ENCODE results near the gene TPGS2.
"Not testable (repeated sequence)": the region's sequence is repeated elsewhere in the genome, so short reads cannot be mapped to it uniquely, and the experiment has no call there.

The TPGS2 gene

DNA sequence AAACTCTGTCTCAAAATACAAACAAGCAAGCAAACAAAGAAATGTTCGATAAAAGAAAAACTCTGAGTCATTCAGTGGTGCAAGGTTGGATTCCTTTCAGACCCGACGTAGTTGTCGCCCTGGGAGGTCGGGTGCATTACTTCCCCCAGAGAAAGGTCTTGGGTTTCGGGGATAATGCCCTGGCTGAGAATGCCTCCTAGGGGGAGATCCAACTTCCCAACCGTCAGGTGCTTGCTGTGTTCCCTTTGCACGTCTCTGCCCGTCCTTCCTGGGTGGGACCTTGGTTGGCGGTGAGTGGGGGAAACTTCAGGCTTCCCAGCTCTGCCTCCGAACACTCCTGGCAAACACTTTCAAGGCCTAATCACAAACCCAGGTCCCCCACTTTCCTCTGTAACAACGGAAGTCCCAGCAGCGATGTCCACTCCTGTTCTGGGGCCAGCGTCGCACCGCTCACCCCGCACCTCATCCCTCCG, 609 bp downstream of the TPGS2 start:
- in situ Hi-C loops (cut with MboI; ENCODE audit: low pct_unique_long_range_greater_than_20kb, low sequenced_read_pairs): no loop called here

DNA sequence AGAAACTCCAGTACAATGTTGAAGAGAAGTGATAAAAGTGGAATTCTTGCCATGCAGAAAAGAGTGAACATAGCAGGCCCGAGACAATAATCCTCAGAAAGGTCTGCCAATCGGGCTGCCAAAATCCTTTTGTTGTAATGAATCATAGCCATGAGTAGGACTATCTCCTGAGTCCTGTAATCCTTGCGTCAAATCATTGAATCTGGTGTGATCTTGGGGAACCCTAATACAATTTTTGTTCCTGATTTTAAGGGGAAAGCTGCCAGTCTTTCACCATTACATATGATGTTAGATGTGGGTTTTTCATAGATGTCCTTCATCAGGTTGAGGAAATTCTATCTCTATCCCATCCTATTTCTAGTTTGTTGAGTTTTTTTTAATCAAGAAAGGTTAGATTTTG, 2.2 kb downstream of the TPGS2 start:
- in situ Hi-C loops (cut with MboI; ENCODE audit: low pct_unique_long_range_greater_than_20kb, low sequenced_read_pairs): no loop called here
- no peak for DNase-seq

More for the DNA sequence above, 609 bp downstream of the TPGS2 start:
- no peak for DNase-seq

GRCh38 chr18:36825526-36825925, 3.3 kb downstream of the TPGS2 start:
- in situ Hi-C loops (cut with MboI; ENCODE audit: low pct_unique_long_range_greater_than_20kb, low sequenced_read_pairs): no loop called here

DNA sequence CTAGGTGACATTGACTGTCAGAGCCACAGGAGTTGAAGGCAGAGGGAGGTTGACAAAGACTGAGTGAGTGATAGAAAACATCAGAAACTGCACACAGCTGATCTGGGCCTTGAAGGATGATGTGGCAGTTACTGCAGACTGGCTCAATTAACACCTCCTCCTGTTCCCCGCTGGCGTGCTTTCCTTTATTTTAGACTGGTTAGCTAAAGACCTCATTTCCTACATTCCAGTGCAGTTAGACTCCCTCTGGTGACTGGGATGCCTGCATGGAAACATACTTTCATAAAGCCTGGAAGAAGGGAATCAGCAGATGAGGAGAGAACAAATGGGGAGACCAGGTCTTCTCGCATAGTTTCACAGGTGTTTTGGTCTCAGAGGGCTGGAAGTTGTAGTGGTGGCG, 7.1 kb downstream of the TPGS2 start:
- DNase-seq: no peak
- in situ Hi-C loops (cut with MboI; ENCODE audit: low pct_unique_long_range_greater_than_20kb, low sequenced_read_pairs): no loop called here

More at GRCh38 chr18:36825526-36825925, 3.3 kb downstream of the TPGS2 start:
- no peak for DNase-seq

DNA sequence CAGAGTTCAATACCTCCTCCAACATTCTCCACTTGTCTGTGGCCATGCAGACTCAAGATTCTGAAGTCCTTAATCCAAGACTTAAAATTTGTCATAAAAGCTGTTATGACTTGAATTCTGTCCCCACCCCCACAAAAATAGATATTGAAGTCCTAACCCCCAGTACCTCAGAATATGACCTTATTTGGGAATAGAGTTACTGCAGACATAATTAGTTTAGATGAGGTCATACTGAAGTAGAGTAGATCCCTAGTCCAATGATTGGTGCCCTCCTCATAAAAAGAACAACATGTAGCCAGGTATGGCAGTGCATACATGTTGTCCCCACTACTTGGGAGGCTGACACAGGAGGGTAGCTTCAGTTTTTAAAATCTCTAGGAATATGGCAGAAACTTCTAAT, 9.2 kb downstream of the TPGS2 start:
- no peak for DNase-seq
- in situ Hi-C loops (cut with MboI; ENCODE audit: low pct_unique_long_range_greater_than_20kb, low sequenced_read_pairs): no loop called here

DNA sequence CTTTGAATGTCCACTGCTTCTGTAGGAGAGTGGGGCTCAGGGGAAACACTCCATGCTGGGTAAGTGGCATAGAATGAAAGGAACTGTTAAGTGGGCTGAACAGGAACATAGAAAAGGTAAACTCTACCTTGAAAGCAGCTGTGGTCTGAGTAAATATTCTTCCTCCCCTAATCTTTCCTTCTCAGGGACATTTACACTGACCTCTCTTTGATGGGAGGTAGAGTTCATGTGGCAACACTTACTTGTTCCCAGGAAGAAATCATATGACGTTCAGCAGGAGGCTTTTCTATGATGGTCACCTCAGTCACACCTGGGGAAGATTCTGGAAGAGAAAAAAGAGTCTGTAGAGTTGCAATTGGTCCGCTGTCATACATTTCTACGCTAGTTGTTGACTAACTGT, 10.2 kb downstream of the TPGS2 start:
- in situ Hi-C loops (cut with MboI; ENCODE audit: low pct_unique_long_range_greater_than_20kb, low sequenced_read_pairs): no loop called here
- DNase-seq: no peak

DNA sequence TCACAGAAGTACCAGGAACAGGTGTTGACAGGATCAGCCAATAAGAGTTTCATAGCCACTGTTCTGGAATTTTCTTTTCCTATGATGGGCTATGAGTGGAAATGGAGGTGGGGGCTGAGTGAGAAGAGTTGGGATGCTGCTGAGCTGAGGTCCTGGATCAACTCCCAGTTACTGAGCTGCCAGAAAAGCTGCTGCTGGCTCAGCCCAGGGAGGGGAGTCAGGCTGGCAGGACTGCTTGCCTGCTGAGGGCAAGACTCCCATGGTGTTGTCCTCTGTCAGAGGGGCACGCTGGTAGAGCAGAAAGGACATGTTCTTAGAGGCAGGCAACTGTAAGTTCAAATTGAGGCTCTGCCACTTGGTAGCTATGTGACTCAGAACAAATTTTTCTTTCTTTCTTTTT, 11.8 kb downstream of the TPGS2 start:
- no peak for DNase-seq
- in situ Hi-C loops (cut with MboI; ENCODE audit: low pct_unique_long_range_greater_than_20kb, low sequenced_read_pairs): no loop called here

- DNase-seq; in situ Hi-C loops (cut with MboI; ENCODE audit: low pct_unique_long_range_greater_than_20kb, low sequenced_read_pairs): not testable (repeated sequence)
Observed at GRCh38 chr18:36816096-36816495, 12.7 kb downstream of the TPGS2 start.

DNA sequence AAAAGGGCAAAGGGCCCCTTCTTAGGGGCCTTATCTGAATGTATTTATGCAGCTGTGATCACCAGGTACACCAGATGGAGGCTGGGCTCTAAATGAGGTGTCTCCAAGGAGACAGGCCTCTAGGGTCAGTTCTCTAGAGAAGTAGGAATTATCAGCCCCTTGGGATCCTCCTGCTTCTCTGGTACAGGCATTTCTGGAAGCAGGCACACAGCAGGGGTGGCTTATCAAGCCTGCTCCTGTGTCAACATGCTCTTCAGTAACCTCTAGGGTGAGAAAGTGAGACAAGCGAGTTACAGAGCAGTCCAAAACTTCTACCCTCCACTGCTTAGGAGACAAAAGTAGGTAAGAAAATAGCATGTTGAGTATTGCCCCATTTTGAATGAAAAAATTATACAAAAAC, 13.8 kb downstream of the TPGS2 start:
- in situ Hi-C loops (cut with MboI; ENCODE audit: low pct_unique_long_range_greater_than_20kb, low sequenced_read_pairs): no loop called here
- no peak for DNase-seq

DNA sequence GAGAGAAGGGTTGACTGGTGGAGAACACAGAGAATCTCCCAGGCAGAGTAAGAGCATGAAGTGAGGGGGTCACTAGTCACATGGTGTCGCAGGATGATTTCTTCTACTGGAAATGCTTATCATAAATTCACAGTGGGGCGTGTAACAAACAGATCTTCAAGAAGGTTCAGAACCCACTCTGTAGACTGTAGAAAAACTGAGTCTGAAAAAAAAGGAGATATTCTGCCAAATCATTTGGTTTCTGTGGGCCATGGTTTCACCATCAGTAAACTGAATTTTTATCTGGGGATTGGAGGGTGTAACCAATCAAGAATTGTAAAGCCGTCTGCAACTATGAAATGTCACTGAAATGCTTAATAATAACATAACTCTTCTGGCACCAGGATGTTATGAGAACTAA, 15.0 kb downstream of the TPGS2 start:
- no peak for DNase-seq
- in situ Hi-C loops (cut with MboI; ENCODE audit: low pct_unique_long_range_greater_than_20kb, low sequenced_read_pairs): no loop called here

DNA sequence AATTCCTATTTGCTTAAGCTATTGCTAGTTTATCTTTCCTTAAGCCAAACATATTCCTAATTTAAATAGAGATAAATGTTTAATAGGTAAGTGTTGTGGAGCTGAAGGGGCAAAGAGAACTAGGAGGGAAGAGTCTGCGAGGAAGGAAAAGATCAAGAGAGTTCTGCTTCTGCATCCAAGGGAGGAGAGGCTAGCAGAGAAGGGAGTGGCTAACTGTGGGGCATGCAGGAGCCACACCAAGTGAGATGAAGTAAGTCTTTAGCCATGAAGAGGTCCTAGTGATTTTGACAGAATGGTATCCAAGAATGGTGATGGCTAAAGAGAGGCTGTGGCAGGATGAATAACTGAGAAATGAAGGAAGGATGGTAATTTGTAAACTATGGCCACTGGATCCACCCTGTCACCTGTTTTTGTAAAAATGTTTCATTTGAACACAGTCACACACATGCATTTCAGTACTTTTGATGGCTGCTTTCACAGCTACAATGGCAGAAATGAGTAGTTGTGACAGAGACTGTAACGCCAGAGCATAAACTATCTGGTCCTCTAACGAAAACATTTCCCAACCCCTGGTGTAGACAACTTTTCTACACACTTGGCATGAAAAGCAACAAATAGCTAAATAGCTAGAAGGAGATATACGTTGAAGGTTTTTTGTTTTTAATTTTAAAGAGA, 15.6 kb downstream of the TPGS2 start:
- in situ Hi-C loops (cut with MboI; ENCODE audit: low pct_unique_long_range_greater_than_20kb, low sequenced_read_pairs): no loop called here
- no peak for DNase-seq

- no peak for DNase-seq
- in situ Hi-C loops (cut with MboI; ENCODE audit: low pct_unique_long_range_greater_than_20kb, low sequenced_read_pairs): no loop called here
Observed at GRCh38 chr18:36812678-36813077, 16.1 kb downstream of the TPGS2 start.

- in situ Hi-C loops (cut with MboI; ENCODE audit: low pct_unique_long_range_greater_than_20kb, low sequenced_read_pairs): no loop called here
- no peak for DNase-seq
Observed at GRCh38 chr18:36811955-36812354, 16.8 kb downstream of the TPGS2 start.

GRCh38 chr18:36811430-36811829, 17.4 kb downstream of the TPGS2 start:
- in situ Hi-C loops (cut with MboI; ENCODE audit: low pct_unique_long_range_greater_than_20kb, low sequenced_read_pairs): no loop called here
- DNase-seq: no peak

DNA sequence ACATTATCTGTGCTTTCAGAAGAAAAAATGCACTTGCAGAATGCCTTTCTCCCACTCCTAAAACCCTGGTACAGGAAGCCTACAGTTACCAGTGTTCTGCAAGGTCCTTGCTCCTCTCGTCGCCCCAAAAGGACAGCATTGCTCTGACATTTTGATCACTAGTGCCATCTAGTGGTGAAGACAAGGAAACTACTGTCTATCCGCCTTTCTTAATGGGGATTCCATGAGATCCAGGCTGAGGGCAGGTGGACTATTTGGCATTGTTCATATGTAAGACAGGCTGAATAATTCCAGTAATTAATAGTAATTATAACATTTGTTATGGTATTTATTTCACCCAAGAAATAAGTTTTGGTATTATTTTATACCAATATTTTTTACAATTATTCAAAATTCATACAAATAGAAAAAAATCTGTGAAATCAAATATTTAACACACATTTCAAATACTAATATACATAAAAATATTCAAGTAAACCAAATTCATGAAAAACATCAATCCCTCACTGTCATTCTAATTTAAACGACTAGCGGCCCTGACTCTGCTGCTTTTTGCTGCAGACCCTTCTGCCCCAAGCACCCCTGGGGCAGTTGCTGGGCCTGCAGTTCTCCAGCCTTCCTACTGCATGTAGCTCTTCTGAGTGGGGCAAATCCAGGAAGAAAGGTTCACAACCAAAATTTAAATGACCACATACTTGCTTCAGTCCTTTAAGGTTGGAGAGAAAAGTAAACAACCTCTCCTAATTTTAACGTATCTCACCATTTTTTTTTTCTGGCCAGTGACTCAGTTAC, 19.0 kb downstream of the TPGS2 start:
- DNase-seq: peak; percentile 47
- in situ Hi-C loops (cut with MboI; ENCODE audit: low pct_unique_long_range_greater_than_20kb, low sequenced_read_pairs): no loop called here

GRCh38 chr18:36808681-36809080, 20.1 kb downstream of the TPGS2 start:
- in situ Hi-C loops (cut with MboI; ENCODE audit: low pct_unique_long_range_greater_than_20kb, low sequenced_read_pairs): no loop called here

GRCh38 chr18:36805105-36805504, 23.7 kb downstream of the TPGS2 start:
- in situ Hi-C loops (cut with MboI; ENCODE audit: low pct_unique_long_range_greater_than_20kb, low sequenced_read_pairs): no loop called here
- no peak for DNase-seq

More at GRCh38 chr18:36808681-36809080, 20.1 kb downstream of the TPGS2 start:
- DNase-seq: no peak

GRCh38 chr18:36798738-36799473, 29.9 kb downstream of the TPGS2 start:
- in situ Hi-C loops (cut with MboI; ENCODE audit: low pct_unique_long_range_greater_than_20kb, low sequenced_read_pairs): no loop called here
- no peak for DNase-seq

DNA sequence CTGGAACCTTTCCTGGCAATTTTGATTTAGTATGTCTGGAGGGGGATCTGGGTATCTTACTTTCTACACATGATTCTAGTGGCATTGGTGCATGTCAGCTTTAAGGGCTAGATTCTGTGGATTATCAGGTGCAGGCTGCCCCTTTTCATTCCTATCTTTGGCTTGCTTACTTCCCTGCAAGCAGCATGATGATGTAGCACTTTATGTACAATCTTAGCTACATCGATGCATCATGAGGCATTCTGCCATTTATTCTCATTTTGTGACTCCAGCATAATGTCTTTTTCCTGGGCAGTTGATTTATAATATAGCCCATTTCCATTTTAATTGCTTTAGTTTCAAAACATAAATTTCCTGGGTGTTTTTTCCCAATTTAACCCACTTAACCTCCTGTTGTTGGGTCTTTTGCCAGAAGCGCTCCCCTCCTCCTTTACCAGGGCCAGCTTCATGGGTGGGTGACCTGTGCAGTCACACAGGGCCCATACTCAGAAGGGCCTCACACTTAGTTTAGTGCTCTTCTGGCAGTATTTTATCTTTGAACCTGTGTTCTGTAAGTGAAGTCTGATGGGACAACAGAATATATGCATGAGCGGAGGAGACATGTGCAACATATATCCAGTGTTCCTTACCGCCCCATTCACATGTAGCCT, 36.0 kb downstream of the TPGS2 start:
- in situ Hi-C loops (cut with MboI; ENCODE audit: low pct_unique_long_range_greater_than_20kb, low sequenced_read_pairs): no loop called here

More for the DNA sequence above, 36.0 kb downstream of the TPGS2 start:
- DNase-seq: no peak
